GM19193 (cell line): ENCODE results near the gene ADAMTS15.

Experiments
- POLR2A ChIP-seq: IDR thresholded peaks from 4 replicates; pipeline ENCODE4 v1.6.1; 2011; ENCODE audit not compliant: insufficient read depth, insufficient read length; ENCODE audit errors: extremely low read depth

The ADAMTS15 gene

GRCh38 chr11:130519128-130519932, 70.9 kb downstream of the ADAMTS15 start:
- TF ChIP-seq POLR2A = no peak

- no peak for TF ChIP-seq POLR2A
Observed at GRCh38 chr11:130520271-130520671, 71.8 kb downstream of the ADAMTS15 start.

- no peak for TF ChIP-seq POLR2A
Observed at GRCh38 chr11:130522284-130522961, 74.0 kb downstream of the ADAMTS15 start.

GRCh38 chr11:130523166-130523565, 74.7 kb downstream of the ADAMTS15 start:
- TF ChIP-seq POLR2A = no peak

GRCh38 chr11:130523609-130524008, 75.2 kb downstream of the ADAMTS15 start:
- TF ChIP-seq POLR2A = no peak

- no peak for TF ChIP-seq POLR2A
Observed at GRCh38 chr11:130524132-130524790, 75.8 kb downstream of the ADAMTS15 start.

- TF ChIP-seq POLR2A = no peak
Observed at GRCh38 chr11:130525307-130525706, 76.9 kb downstream of the ADAMTS15 start.
